ENCODE measurements around the gene CLDN7. TPM values are rescaled to one million over a fixed set of nuclear protein-coding genes. Genes with fewer than 3 reads are reported as not detected.
A peak's percentile ranks its signal among the peaks of the same experiment; 100 is the strongest.

Gene CLDN7
- total and polyA plus RNA-seq, 2 donors from 2014 or later, result 119 to 233 TPM

DNA sequence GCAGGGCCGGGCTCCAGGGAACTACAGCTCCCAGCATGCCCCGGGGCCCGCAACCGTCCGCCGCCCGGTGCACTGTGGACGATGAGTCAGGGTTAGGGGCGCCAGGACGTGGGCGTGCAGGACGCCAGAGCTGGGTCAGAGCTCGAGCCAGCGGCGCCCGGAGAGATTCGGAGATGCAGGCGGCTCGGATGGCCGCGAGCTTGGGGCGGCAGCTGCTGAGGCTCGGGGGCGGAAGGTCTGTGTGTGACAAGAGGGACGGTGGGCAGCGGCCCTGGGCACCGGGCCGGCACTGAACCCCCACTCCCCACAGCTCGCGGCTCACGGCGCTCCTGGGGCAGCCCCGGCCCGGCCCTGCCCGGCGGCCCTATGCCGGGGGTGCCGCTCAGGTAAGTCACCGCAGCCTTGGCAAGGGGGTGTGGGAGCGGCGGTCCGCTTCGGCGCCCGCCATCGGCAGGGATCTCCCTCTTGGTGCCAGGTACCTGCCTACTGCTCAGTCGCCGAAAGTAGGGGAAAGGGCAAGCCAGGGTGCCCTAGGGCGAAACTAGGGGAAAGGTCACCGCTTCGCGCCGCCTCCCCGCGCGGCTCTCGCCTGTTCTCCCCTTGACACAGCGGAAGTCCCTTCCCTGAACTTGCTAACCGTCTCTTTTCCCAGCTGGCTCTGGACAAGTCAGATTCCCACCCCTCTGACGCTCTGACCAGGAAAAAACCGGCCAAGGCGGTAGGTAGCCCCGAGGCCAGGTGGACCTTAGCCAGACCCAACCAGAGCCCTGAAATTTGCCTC, 42.3 kb downstream of the CLDN7 start, which contains the start of the genes ACADVL and DLG4:
Gene ACADVL, plus strand, starts transcription at position 127 of the 781 bp plus-strand sequence. Its CDS starts 47 bp downstream, at position 174.
Gene DLG4, minus strand, starts transcription at position 25 of the 781 bp plus-strand sequence.
- H3K4me1 ChIP-seq (ENCODE audit: control insufficient read depth in 2 of 3, insufficient read depth in 2 of 3, low read depth in 1 of 3, low read length in 3 of 3), result peaks cover 7 to 51% (median 40%) of the 10 kb centered on the region in 3 donors
- no peaks in the 10 kb centered on the region for H3K27me3 ChIP-seq (ENCODE audit: control insufficient read depth, insufficient read depth, low read length)
- H3K9ac ChIP-seq (ENCODE audit: low read length in 3 of 3), result peak within 1 kb of the TSS; percentile 63 to 99 (median 90)
- H3K9me3 ChIP-seq (ENCODE audit: control insufficient read depth in 2 of 3, insufficient read depth in 1 of 3, low read length in 3 of 3), result no peaks in the 10 kb centered on the region
- FAIRE-seq (no peak), DNase-seq (peak; percentile 89 to 98 (median 92))
- H3K4me3 ChIP-seq (ENCODE audit: low read length in 3 of 3), result peak within 1 kb of the TSS; percentile 74 to 91 (median 81)
- intact Hi-C loops (cut with DNase I), result no loop called here
- H3K36me3 ChIP-seq (ENCODE audit: control insufficient read depth in 2 of 3, insufficient read depth in 3 of 3, low read length in 3 of 3), result peaks cover 5 to 33% (median 27%) of the 10 kb centered on the region in 3 donors
- peak within 1 kb of the TSS; percentile 100 for H3K27ac ChIP-seq (ENCODE audit: low read depth in 2 of 2, low read length in 2 of 2)
- TF ChIP-seq, protein P1, sequence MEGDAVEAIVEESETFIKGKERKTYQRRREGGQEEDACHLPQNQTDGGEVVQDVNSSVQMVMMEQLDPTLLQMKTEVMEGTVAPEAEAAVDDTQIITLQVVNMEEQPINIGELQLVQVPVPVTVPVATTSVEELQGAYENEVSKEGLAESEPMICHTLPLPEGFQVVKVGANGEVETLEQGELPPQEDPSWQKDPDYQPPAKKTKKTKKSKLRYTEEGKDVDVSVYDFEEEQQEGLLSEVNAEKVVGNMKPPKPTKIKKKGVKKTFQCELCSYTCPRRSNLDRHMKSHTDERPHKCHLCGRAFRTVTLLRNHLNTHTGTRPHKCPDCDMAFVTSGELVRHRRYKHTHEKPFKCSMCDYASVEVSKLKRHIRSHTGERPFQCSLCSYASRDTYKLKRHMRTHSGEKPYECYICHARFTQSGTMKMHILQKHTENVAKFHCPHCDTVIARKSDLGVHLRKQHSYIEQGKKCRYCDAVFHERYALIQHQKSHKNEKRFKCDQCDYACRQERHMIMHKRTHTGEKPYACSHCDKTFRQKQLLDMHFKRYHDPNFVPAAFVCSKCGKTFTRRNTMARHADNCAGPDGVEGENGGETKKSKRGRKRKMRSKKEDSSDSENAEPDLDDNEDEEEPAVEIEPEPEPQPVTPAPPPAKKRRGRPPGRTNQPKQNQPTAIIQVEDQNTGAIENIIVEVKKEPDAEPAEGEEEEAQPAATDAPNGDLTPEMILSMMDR (IDR thresholded peaks at IDR 0.05; ENCODE audit: borderline replicate concordance, extremely low read depth, insufficient read depth), result no peak

DNA sequence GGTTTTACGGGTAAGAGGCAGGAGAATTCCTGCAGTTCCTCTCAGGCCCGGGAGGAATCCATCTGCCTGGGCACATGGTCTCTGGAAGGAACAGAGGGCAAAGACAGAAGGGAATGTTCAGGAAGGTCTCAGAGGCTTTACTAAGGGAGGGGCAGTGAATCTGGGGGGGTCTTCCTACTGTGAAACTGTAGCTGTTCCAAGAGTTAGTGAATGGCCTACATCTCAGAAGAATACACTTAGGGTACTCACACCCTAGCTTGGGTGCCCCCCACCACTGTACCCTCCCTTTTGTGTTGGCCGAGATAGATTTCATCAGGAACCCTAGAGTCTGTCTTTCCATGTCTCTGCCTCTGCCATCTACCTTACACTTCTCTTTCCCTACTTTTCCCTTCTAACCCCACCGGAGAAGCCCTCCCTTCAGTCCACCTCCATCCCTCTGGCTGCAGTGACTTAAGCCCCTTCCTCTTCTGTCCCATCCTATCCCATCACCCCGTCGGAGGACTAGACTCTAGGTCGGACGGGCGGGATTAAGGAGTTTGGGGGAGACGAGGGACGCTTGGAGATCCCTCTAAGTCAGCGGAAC, 43.0 kb downstream of the CLDN7 start:
- H3K27ac ChIP-seq (ENCODE audit: low read depth in 2 of 2, low read length in 2 of 2), result peak overlapping the region; percentile 100
- intact Hi-C loops (cut with DNase I), result no loop called here
- peak in 1 of 5 donors; percentile 52 for DNase-seq
- no peak for FAIRE-seq
- H3K27me3 ChIP-seq (ENCODE audit: control insufficient read depth, insufficient read depth, low read length), result no peaks in the 10 kb centered on the region
- TF ChIP-seq, protein P1 (IDR thresholded peaks at IDR 0.05; ENCODE audit: borderline replicate concordance, extremely low read depth, insufficient read depth), result no peak
- peaks cover 7 to 49% (median 40%) of the 10 kb centered on the region in 3 donors for H3K4me1 ChIP-seq (ENCODE audit: control insufficient read depth in 2 of 3, insufficient read depth in 2 of 3, low read depth in 1 of 3, low read length in 3 of 3)
- H3K9ac ChIP-seq (ENCODE audit: low read length in 3 of 3), result peak overlapping the region; percentile 42 to 99 (median 90)
- H3K36me3 ChIP-seq (ENCODE audit: control insufficient read depth in 2 of 3, insufficient read depth in 3 of 3, low read length in 3 of 3), result peaks cover 5 to 30% (median 27%) of the 10 kb centered on the region in 3 donors
- no peaks in the 10 kb centered on the region for H3K9me3 ChIP-seq (ENCODE audit: control insufficient read depth in 2 of 3, insufficient read depth in 1 of 3, low read length in 3 of 3)
- peak overlapping the region; percentile 59 to 91 (median 74) for H3K4me3 ChIP-seq (ENCODE audit: low read length in 3 of 3)

DNA sequence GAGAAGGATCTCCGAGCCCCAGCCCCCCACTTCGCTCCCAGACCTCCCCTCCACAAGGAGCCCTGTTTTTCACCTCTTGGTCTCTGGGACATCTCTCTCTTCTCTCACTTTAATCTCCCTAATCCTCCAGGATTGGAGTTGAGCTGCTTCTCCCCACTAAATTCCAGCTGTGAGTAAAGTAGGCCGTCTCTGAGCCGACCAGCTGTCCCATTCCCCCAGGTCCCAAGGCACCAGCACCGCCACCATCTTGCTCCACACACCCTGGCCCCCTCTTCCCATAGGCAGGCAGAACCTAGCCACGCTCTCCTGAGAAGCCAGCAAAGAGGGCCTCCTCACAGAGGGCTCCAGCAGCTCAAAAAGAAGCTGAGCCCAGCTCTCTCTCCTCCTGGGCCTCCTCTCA, 43.5 kb downstream of the CLDN7 start:
- DNase-seq (peak in 1 of 5 donors; percentile 69), FAIRE-seq (no peak)
- TF ChIP-seq, protein P1 (IDR thresholded peaks at IDR 0.05; ENCODE audit: borderline replicate concordance, extremely low read depth, insufficient read depth), result no peak
- peak overlapping the region in 1 of 3 donors; percentile 99 for H3K9ac ChIP-seq (ENCODE audit: low read length in 3 of 3)
- H3K27ac ChIP-seq (ENCODE audit: low read depth in 2 of 2, low read length in 2 of 2), result peak overlapping the region; percentile 100
- H3K36me3 ChIP-seq (ENCODE audit: control insufficient read depth in 2 of 3, insufficient read depth in 3 of 3, low read length in 3 of 3), result peaks cover 5 to 24% (median 22%) of the 10 kb centered on the region in 3 donors
- no peak overlapping the region for H3K4me3 ChIP-seq (ENCODE audit: low read length in 3 of 3)
- no peaks in the 10 kb centered on the region for H3K27me3 ChIP-seq (ENCODE audit: control insufficient read depth, insufficient read depth, low read length)
- H3K4me1 ChIP-seq (ENCODE audit: control insufficient read depth in 2 of 3, insufficient read depth in 2 of 3, low read depth in 1 of 3, low read length in 3 of 3), result peaks cover 7 to 50% (median 41%) of the 10 kb centered on the region in 3 donors
- no peaks in the 10 kb centered on the region for H3K9me3 ChIP-seq (ENCODE audit: control insufficient read depth in 2 of 3, insufficient read depth in 1 of 3, low read length in 3 of 3)
- intact Hi-C loops (cut with DNase I), result no loop called here

All from kidney (tissue), 14 donors.